ENCODE results near the gene ZNF638.

DNA sequence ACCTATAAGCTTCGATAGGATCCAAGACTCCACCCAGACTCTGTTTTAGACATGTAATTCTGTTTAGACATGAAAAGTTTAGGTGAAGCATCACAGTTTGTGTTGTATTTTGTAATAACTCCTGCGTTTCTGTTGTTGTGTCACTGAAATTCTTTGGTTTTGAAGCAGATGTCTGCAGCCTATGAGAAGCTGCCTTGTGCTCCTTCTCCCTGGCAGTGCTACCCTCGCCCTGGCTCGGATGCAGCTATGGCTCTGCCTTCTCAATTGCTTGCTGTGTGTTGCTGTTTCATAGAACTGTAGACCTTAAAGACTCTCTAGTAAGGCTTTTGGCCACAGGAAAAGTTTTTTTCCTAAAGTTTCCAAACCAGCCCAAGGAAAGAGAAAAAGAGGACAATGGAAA, 40.2 kb upstream of the ZNF638 start:
- no peak for TF ChIP-seq ZNF701 (tag by site-specific recombination; IDR thresholded peaks at IDR 0.05)
- TF ChIP-seq, protein P1, sequence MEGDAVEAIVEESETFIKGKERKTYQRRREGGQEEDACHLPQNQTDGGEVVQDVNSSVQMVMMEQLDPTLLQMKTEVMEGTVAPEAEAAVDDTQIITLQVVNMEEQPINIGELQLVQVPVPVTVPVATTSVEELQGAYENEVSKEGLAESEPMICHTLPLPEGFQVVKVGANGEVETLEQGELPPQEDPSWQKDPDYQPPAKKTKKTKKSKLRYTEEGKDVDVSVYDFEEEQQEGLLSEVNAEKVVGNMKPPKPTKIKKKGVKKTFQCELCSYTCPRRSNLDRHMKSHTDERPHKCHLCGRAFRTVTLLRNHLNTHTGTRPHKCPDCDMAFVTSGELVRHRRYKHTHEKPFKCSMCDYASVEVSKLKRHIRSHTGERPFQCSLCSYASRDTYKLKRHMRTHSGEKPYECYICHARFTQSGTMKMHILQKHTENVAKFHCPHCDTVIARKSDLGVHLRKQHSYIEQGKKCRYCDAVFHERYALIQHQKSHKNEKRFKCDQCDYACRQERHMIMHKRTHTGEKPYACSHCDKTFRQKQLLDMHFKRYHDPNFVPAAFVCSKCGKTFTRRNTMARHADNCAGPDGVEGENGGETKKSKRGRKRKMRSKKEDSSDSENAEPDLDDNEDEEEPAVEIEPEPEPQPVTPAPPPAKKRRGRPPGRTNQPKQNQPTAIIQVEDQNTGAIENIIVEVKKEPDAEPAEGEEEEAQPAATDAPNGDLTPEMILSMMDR (tag by site-specific recombination; IDR thresholded peaks at IDR 0.05) = no peak
- no peak for TF ChIP-seq ZFP69B (tag by site-specific recombination; IDR thresholded peaks at IDR 0.05)
- TF ChIP-seq, protein P2, sequence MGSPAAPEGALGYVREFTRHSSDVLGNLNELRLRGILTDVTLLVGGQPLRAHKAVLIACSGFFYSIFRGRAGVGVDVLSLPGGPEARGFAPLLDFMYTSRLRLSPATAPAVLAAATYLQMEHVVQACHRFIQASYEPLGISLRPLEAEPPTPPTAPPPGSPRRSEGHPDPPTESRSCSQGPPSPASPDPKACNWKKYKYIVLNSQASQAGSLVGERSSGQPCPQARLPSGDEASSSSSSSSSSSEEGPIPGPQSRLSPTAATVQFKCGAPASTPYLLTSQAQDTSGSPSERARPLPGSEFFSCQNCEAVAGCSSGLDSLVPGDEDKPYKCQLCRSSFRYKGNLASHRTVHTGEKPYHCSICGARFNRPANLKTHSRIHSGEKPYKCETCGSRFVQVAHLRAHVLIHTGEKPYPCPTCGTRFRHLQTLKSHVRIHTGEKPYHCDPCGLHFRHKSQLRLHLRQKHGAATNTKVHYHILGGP (tag by site-specific recombination; IDR thresholded peaks at IDR 0.05) = no peak
- no peak for TF ChIP-seq ZNF670 (tag by site-specific recombination; IDR thresholded peaks at IDR 0.05; ENCODE audit: low read depth)
- no peak for TF ChIP-seq YY1 (tag by site-specific recombination; IDR thresholded peaks at IDR 0.05)
- TF ChIP-seq ZNF10 (tag by site-specific recombination; IDR thresholded peaks at IDR 0.05) = no peak
- TF ChIP-seq HOXC10 (CRISPR knock-in tag; IDR thresholded peaks at IDR 0.05) = no peak
- TF ChIP-seq ZNF24 (tag by site-specific recombination; IDR thresholded peaks at IDR 0.05) = no peak
- no peak for TF ChIP-seq ZBTB21 (tag by site-specific recombination; IDR thresholded peaks at IDR 0.05)
- TF ChIP-seq GFI1B (tag by site-specific recombination; IDR thresholded peaks at IDR 0.05) = no peak
